ENCODE measurements around the gene PITPNC1. TPM values are rescaled to one million over a fixed set of nuclear protein-coding genes. Genes with fewer than 3 reads are reported as not detected.

PITPNC1 gene
- total and polyA plus RNA-seq, 2 of the 13 experiments (the other 11 are each of a cell fraction or from before 2014, with no cell fraction given) = 4.1 to 5.7 TPM

DNA sequence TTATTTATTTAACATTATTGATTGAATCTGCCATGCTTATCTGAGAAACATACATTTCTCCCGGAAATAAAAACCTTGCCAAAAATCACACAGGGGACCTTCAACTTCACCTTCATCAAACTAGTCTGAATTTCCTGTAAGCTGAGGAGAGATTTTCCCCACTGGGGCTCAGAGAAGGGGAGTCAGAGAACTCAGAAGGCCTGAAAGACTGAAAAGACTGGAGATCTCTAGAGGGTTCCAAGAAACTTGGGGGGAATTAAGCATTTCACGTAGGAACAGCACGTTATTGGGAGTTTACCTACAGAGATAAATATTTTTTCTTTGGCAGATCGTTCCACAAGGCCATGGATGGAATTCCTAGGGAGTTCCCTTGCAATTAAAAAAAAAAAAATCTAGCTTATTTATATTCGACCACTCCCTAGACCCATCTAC lies 340.1 kb downstream of the PITPNC1 start (continued):
- TF ChIP-seq, protein P1, sequence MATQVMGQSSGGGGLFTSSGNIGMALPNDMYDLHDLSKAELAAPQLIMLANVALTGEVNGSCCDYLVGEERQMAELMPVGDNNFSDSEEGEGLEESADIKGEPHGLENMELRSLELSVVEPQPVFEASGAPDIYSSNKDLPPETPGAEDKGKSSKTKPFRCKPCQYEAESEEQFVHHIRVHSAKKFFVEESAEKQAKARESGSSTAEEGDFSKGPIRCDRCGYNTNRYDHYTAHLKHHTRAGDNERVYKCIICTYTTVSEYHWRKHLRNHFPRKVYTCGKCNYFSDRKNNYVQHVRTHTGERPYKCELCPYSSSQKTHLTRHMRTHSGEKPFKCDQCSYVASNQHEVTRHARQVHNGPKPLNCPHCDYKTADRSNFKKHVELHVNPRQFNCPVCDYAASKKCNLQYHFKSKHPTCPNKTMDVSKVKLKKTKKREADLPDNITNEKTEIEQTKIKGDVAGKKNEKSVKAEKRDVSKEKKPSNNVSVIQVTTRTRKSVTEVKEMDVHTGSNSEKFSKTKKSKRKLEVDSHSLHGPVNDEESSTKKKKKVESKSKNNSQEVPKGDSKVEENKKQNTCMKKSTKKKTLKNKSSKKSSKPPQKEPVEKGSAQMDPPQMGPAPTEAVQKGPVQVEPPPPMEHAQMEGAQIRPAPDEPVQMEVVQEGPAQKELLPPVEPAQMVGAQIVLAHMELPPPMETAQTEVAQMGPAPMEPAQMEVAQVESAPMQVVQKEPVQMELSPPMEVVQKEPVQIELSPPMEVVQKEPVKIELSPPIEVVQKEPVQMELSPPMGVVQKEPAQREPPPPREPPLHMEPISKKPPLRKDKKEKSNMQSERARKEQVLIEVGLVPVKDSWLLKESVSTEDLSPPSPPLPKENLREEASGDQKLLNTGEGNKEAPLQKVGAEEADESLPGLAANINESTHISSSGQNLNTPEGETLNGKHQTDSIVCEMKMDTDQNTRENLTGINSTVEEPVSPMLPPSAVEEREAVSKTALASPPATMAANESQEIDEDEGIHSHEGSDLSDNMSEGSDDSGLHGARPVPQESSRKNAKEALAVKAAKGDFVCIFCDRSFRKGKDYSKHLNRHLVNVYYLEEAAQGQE (IDR thresholded peaks at IDR 0.05; ENCODE audit: borderline replicate concordance in 1 of 2, low read depth in 1 of 2, low read length in 2 of 2) = peak in 1 of 2 experiments; percentile 29; a peak in 1 of 4 replicates

GRCh38 chr17:67717624-67718324 lies 340.7 kb downstream of the PITPNC1 start, which contains the start of gene NOL11:
TSS of gene NOL11 (plus strand) at chr17:67717936. CDS start at chr17:67717948, 12 bp downstream.
- WGBS (ENCODE audit: low lambda C conversion rate) = under 1% methylated on average over 24 of the region's 49 CpGs
- DNase-seq (ENCODE audit: low spot score) (peak; percentile 98), FAIRE-seq (peak; percentile 80), ATAC-seq (peak; percentile 98)
- in situ Hi-C loops (cut with HindIII; ENCODE audit: extremely low pct_ligation_motif_present, low pct_unique_long_range_greater_than_20kb) (no loop called here), intact Hi-C loops (cut with micrococcal nuclease; ENCODE audit: unreplicated experiment) (loop anchor here (1.0 kb wide), 3 partner anchors 10 to 107 kb away; no protein-coding TSS in a partner anchor)
- Histone ChIP-seq H3K4me2 (ENCODE audit: low read depth, low read length) (peak within 1 kb of the TSS; percentile 87), H3K9me3 (ENCODE audit: low read length) (no peaks in the 10 kb centered on the region), H3K27me3 (ENCODE audit: control insufficient read depth in 1 of 2, insufficient read depth in 2 of 2, low read length in 2 of 2) (no peaks in the 10 kb centered on the region; a peak in 1 of 5 replicates), H3K9ac (ENCODE audit: insufficient read depth, low read depth, low read length) (peak within 1 kb of the TSS; percentile 99), H4K20me1 (ENCODE audit: insufficient read depth, low read length) (no peaks in the 10 kb centered on the region), H3K27ac (ENCODE audit: extremely low read length, insufficient read depth, low read length) (peak within 1 kb of the TSS; percentile 95), H2AFZ (ENCODE audit: low read length) (peak within 1 kb of the TSS; percentile 73), H3K79me2 (ENCODE audit: insufficient read depth, low read length) (peaks cover 24% of the 10 kb centered on the region), H3K4me3 (replicated peaks in 1 of 3; ENCODE audit: insufficient read depth in 1 of 3, low read depth in 2 of 3, low read length in 3 of 3) (peak within 1 kb of the TSS; percentile 90 to 97 (median 94)), H3K4me1 (ENCODE audit: insufficient read depth, low read length) (peaks cover 33% of the 10 kb centered on the region), H3K36me3 (replicated peaks in 1 of 2; ENCODE audit: control insufficient read depth in 1 of 2, insufficient read depth in 2 of 2, low read length in 2 of 2) (peaks cover 10 to 24% of the 10 kb centered on the region in 2 experiments)
- no TSS peak for BruUV-seq (replicated peaks)
- ChIA-PET CTCF (ENCODE audit: low intra/inter-chr PET ratio, low total read pairs) (interaction anchor here (0.9 kb wide), 1 partner anchor 62 kb away, joined by 5 read pairs; no protein-coding TSS in a partner anchor), POLR2A (interaction anchor here (0.5 to 3.4 kb wide), 17 partner anchors 8 to 568 kb away, joined by 3 to 72 read pairs (median 4); partner anchors contain the start of genes BPTF and KPNA2)
- peak; percentile 27; the same call in 1 of the 2 replicates for TF ChIP-seq MZF1 (CRISPR knock-in tag; IDR thresholded peaks at IDR 0.05; ENCODE audit: borderline replicate concordance)
- TF ChIP-seq ZNF710 (CRISPR knock-in tag; IDR thresholded peaks at IDR 0.05; ENCODE audit: borderline replicate concordance) = peak; percentile 77; the same call in 1 of the 2 replicates
- TF ChIP-seq, protein P2, sequence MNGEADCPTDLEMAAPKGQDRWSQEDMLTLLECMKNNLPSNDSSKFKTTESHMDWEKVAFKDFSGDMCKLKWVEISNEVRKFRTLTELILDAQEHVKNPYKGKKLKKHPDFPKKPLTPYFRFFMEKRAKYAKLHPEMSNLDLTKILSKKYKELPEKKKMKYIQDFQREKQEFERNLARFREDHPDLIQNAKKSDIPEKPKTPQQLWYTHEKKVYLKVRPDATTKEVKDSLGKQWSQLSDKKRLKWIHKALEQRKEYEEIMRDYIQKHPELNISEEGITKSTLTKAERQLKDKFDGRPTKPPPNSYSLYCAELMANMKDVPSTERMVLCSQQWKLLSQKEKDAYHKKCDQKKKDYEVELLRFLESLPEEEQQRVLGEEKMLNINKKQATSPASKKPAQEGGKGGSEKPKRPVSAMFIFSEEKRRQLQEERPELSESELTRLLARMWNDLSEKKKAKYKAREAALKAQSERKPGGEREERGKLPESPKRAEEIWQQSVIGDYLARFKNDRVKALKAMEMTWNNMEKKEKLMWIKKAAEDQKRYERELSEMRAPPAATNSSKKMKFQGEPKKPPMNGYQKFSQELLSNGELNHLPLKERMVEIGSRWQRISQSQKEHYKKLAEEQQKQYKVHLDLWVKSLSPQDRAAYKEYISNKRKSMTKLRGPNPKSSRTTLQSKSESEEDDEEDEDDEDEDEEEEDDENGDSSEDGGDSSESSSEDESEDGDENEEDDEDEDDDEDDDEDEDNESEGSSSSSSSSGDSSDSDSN (CRISPR knock-in tag; IDR thresholded peaks at IDR 0.05) = peak; percentile 92
- TF ChIP-seq, protein P3, sequence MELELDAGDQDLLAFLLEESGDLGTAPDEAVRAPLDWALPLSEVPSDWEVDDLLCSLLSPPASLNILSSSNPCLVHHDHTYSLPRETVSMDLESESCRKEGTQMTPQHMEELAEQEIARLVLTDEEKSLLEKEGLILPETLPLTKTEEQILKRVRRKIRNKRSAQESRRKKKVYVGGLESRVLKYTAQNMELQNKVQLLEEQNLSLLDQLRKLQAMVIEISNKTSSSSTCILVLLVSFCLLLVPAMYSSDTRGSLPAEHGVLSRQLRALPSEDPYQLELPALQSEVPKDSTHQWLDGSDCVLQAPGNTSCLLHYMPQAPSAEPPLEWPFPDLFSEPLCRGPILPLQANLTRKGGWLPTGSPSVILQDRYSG (CRISPR knock-in tag; IDR thresholded peaks at IDR 0.05) = peak; percentile 91
- peak; percentile 93 for TF ChIP-seq SRY (CRISPR knock-in tag; IDR thresholded peaks at IDR 0.05)
- no peak for TF ChIP-seq SMAD1 (CRISPR knock-in tag; IDR thresholded peaks at IDR 0.05; ENCODE audit: borderline replicate concordance, low read depth)
- TF ChIP-seq BATF2 (CRISPR knock-in tag; IDR thresholded peaks at IDR 0.05) = no peak
- TF ChIP-seq CBX2 (IDR thresholded peaks at IDR 0.05; ENCODE audit: low read depth, low read length) = no peak
- no peak for TF ChIP-seq CBX2 (CRISPR knock-in tag; IDR thresholded peaks at IDR 0.05; ENCODE audit: low read depth)
